ENCODE measurements around the gene PWWP2A. TPM values are rescaled to one million over a fixed set of nuclear protein-coding genes. Genes with fewer than 3 reads are reported as not detected.
A peak's percentile ranks its signal among the peaks of the same experiment; 100 is the strongest.

Gene PWWP2A
- total and polyA plus RNA-seq, 7 donors: 3.0 to 13.4 (median 7.3) TPM

DNA sequence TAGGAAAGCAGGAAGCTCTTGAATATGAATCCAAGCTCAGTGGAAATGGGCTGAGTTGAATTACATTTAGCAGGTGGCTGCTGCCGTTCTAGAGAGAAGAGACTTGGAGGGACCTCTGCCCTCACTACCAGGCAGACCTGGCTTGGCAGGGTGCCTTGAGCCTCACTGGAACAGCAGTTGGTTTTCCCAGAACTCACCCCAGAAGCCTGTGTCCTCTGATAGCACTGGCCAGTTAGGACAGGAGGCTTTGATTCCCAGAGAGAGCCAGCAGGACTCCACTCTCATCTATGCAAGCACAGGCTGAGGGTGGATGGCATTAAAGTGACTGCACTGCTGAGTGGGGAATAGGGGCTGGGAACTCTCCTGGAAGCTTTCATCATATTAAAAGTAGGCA lies 54.8 kb downstream of the PWWP2A start:
- no peaks in the 10 kb centered on the region for H3K4me1 ChIP-seq
- H3K4me3 ChIP-seq: no peak overlapping the region
- H3K9me3 ChIP-seq: no peaks in the 10 kb centered on the region
- ATAC-seq (no peak), DNase-seq (no peak)
- intact Hi-C loops (cut with DNase I): no loop called here
- 19 to 35% (median 24%) methylated on average over 1 of the region's 1 CpG for WGBS, 3 donors
- H3K27me3 ChIP-seq (ENCODE audit: insufficient read depth in 3 of 3, low read length in 2 of 3): no peaks in the 10 kb centered on the region
- TF ChIP-seq, protein P1, sequence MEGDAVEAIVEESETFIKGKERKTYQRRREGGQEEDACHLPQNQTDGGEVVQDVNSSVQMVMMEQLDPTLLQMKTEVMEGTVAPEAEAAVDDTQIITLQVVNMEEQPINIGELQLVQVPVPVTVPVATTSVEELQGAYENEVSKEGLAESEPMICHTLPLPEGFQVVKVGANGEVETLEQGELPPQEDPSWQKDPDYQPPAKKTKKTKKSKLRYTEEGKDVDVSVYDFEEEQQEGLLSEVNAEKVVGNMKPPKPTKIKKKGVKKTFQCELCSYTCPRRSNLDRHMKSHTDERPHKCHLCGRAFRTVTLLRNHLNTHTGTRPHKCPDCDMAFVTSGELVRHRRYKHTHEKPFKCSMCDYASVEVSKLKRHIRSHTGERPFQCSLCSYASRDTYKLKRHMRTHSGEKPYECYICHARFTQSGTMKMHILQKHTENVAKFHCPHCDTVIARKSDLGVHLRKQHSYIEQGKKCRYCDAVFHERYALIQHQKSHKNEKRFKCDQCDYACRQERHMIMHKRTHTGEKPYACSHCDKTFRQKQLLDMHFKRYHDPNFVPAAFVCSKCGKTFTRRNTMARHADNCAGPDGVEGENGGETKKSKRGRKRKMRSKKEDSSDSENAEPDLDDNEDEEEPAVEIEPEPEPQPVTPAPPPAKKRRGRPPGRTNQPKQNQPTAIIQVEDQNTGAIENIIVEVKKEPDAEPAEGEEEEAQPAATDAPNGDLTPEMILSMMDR (IDR thresholded peaks at IDR 0.05): no peak
- H3K36me3 ChIP-seq (ENCODE audit: insufficient read depth in 1 of 2, low read depth in 1 of 2): peaks cover 7 to 83% of the 10 kb centered on the region in 2 donors
- H3K27ac ChIP-seq: no peak overlapping the region

DNA sequence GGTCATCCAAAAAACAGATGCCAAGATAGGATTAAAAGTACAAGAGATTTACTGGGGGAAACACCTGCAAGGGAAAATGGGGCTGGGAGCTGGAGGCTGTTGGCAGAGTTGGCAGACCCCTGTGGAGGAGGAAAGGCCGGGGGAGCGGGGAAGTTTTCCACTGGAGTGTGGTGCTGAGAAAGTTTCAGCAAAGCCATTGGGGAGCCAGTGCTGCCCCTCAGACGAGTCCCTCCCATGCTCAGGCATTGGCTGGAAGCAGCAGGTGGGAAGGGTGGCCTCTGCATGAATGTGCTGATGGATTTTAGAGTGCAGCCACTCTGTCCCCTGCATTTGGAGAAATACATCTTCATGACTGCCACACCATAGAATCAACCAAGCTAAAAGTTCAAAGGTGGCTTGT lies 57.5 kb downstream of the PWWP2A start:
- WGBS, 3 donors: 51 to 81% (median 75%) methylated on average over 3 of the region's 3 CpGs
- Histone ChIP-seq H3K9me3 (no peaks in the 10 kb centered on the region), H3K36me3 (ENCODE audit: insufficient read depth in 1 of 2, low read depth in 1 of 2) (peaks cover 5 to 90% of the 10 kb centered on the region in 2 donors), H3K27ac (no peak overlapping the region), H3K27me3 (ENCODE audit: insufficient read depth in 3 of 3, low read length in 2 of 3) (no peaks in the 10 kb centered on the region), H3K4me1 (no peaks in the 10 kb centered on the region), H3K4me3 (no peak overlapping the region)
- ATAC-seq (no peak), DNase-seq (no peak)
- intact Hi-C loops (cut with DNase I): no loop called here
- TF ChIP-seq, protein P1 (IDR thresholded peaks at IDR 0.05): no peak

DNA sequence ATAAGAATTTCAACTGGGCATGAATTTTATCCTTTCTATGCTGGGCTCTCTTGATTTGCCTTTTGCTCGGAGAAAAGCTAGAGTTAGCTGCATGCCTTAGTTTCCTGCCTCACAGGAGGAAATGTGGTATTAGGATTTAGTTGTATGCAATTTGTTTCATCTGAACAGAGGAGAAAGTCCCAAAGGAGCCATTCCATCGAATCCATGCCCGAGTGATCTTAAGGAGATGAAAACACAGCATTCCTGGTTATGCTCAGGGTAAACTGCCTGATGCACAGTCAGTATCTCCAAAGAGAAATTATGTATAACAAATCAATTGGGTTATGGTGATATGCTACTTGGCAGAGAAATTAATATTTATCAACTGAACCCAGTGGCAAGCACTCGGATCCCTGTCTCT lies 59.2 kb downstream of the PWWP2A start:
- Histone ChIP-seq H3K9me3 (no peaks in the 10 kb centered on the region), H3K36me3 (ENCODE audit: insufficient read depth in 1 of 2, low read depth in 1 of 2) (peaks cover 11 to 90% of the 10 kb centered on the region in 2 donors)
- DNase-seq: no peak

DNA sequence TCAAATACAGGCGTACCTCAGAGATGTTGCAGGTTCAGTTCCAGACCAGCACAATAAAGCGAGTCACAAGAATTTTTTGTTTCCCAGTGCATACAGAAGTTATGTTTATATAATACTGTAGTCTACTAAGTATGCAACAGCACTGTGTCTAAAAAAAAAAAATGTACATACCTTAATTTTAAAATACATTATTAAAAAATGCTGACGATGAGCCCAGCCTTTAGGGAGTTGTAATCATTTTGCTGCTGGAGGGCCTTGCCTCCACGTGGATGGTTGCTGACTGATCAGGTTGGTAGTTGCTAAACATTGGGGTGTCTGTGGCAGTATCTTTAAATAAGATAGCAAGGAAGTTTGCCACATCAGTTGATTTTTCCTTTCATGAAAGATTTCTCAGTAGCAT lies 62.0 kb downstream of the PWWP2A start:
- no peaks in the 10 kb centered on the region for H3K9me3 ChIP-seq
- TF ChIP-seq, protein P1 (IDR thresholded peaks at IDR 0.05): no peak
- ATAC-seq (no peak), DNase-seq (no peak)
- H3K4me1 ChIP-seq: no peaks in the 10 kb centered on the region
- intact Hi-C loops (cut with DNase I): no loop called here
- no peaks in the 10 kb centered on the region for H3K27me3 ChIP-seq (ENCODE audit: insufficient read depth in 3 of 3, low read length in 2 of 3)
- H3K4me3 ChIP-seq: no peak overlapping the region
- H3K27ac ChIP-seq: no peak overlapping the region
- H3K36me3 ChIP-seq (ENCODE audit: insufficient read depth in 1 of 2, low read depth in 1 of 2): peaks cover 18 to 97% of the 10 kb centered on the region in 2 donors
- 96 to 97% (median 97%) methylated on average over 4 of the region's 4 CpGs for WGBS, 3 donors

More for the DNA sequence above, 59.2 kb downstream of the PWWP2A start:
- no peak overlapping the region for H3K27ac ChIP-seq
- intact Hi-C loops (cut with DNase I): no loop called here
- ATAC-seq: no peak
- no peaks in the 10 kb centered on the region for H3K4me1 ChIP-seq
- H3K27me3 ChIP-seq (ENCODE audit: insufficient read depth in 3 of 3, low read length in 2 of 3): no peaks in the 10 kb centered on the region
- no peak overlapping the region for H3K4me3 ChIP-seq
- 64 to 71% (median 64%) methylated on average over 4 of the region's 4 CpGs for WGBS, 3 donors
- TF ChIP-seq, protein P1 (IDR thresholded peaks at IDR 0.05): no peak

DNA sequence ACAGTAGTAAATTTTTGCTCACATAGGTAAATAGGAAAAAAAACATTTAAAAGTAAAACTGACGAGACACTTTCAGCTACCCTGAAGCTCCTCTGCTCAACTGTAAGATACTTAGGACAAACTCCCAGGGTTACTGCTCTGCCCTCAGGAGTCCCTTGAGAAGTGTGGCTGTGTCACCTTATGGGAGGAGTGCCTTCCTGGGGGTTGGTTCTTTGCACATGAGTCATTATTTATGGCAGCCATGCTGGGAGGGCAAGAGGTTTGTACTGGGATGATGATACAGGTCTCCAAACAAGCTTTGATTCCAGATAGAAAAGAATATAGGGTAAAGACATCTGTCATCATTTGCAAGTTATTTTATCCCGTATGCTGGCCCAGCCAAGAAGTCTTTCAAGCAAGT lies 64.4 kb downstream of the PWWP2A start:
- H3K27ac ChIP-seq: no peak overlapping the region
- H3K27me3 ChIP-seq (ENCODE audit: insufficient read depth in 3 of 3, low read length in 2 of 3): no peaks in the 10 kb centered on the region
- TF ChIP-seq, protein P1 (IDR thresholded peaks at IDR 0.05): no peak
- no peak for DNase-seq
- WGBS, 3 donors: 92 to 98% (median 93%) methylated on average over 2 of the region's 2 CpGs
- peaks cover 17 to 98% of the 10 kb centered on the region in 2 donors for H3K36me3 ChIP-seq (ENCODE audit: insufficient read depth in 1 of 2, low read depth in 1 of 2)
- ATAC-seq: peak in 2 of 4 donors; percentile 50 to 61
- H3K9me3 ChIP-seq: no peaks in the 10 kb centered on the region
- intact Hi-C loops (cut with DNase I): no loop called here
- H3K4me1 ChIP-seq: no peaks in the 10 kb centered on the region
- H3K4me3 ChIP-seq: no peak overlapping the region
